GM18499 (cell line): ENCODE data around the gene COPZ1.

Experiments used
- ATAC-seq: cut with Tn5 transposase; IDR thresholded peaks from one replicate; pipeline ENCODE4 v1.9.1; 2021; ENCODE audit warnings: moderate number of reproducible peaks; ENCODE audit not compliant: insufficient read depth, unreplicated experiment

COPZ1 gene

DNA sequence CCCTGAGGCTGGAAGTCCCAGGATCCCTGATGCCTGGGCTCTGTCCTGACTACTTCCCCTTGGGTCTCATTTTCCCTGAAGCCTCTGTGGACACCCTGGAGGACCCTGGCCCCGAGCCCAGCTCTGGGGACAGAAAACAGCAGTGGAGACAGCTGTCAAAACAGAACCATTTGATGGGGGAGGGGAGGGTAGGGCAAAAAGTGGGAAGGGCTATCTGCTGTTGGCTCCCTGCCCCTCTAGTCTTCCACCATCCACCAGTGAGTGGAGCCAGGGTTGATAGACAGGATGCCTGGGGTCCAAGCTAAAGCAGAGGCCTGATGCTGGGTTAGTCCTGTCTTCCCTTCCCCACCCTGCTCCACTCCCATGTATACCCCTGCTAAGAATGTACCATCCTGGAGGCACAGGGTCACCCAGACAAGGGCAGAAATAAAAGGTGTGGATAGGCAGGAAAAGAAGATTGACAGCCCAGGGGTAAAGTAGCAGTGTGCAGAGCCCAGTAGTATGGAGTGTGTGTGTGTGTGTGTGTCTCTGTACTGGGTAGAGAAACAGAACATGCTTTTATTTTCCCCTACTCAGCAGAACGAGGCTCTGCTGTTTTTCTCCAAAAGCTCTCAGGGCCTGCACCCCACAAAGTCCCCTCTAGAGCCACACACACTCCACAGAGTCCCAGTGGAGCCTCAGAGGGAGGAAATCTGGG is 49.8 kb downstream of the COPZ1 start:
- no peak for ATAC-seq

DNA sequence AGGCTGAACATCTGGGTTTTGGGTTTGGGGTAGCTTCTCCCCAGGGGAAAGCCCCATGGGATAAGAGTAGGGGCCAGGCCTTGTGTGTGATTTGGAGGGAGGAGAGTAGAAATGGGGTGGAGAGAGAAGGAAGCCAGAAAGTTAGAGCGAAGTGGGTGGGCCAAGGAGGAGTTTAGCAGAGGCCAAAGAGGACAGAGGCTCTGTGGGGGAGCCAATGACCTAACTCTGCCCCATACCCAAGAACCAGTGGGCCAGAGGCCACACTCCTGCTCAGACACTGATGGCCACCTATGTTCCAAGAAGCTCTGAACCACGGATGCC is 50.3 kb downstream of the COPZ1 start:
- ATAC-seq = no peak

DNA sequence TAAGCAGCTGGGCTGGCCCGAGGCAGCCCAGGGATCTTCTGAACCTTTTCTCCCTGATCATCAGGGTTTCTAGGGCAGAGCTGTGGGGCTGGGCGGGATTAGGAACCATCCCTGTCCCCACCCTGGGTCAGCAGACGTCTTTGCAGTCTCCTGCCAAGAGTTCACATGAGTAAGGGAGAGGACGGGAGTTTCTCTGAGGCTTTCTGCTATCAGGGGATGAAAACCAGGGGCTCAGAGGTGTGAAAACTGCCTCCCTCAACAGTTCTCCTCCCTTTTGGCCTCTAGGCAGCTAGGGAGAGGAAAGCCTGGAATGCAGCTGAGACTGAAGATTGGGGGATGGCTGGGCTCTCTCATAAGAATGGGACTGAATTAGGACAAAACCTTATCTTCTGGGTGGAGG is 51.7 kb downstream of the COPZ1 start:
- no peak for ATAC-seq

DNA sequence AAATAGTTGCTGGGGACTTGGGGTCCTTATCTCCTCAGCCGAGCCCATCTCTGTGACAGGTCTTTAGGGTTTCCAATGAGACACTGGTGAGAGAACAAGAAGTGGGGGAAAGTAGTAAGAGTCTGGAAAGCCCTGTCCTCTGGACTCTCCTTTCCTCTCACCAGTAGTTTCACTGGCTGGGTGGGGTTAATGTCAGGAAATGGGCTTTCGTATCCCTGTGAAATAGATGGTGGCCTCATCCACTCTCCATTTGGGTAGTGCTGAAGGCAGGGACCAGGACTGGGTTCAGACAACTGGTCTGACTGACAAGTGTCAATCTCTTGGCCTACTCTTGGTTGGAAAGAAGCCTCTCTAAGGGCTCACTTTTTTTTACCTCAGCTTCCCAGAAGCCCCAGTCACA is 52.1 kb downstream of the COPZ1 start:
- ATAC-seq = no peak

DNA sequence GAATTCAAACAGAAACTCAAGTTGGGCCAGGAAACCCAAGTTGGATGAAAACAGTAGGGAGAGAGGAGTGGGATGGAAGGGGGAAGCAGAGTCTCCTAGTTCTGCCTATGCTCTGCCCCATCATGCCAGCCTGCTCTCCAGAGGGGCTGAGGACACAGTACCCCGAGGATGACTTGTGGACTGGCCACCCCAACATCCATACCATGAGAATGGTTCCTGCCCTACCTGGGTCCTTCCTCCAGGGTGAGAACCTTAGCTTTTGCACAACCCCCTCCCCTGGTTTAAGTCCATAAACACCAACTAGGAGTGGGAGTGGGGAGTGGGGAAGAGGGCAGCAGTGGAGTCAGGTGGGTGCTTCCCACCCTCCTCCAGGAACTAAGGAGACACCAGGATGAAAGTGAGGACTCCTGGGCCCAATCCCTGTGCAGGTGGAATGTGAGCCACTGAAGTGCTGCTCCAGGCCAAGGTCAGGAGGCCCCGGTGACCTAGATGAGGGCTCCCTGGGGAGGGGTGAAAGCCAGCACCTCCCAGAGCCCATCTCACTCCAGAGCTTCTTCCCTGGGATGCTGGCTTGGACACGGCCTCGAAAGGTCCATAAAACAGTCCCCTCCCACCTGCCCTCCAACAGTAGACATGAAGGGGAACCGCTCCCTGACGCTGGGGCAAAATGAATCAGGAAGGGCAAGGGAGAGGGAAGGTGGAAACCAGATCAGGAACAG is 53.0 kb downstream of the COPZ1 start:
- ATAC-seq = no peak

DNA sequence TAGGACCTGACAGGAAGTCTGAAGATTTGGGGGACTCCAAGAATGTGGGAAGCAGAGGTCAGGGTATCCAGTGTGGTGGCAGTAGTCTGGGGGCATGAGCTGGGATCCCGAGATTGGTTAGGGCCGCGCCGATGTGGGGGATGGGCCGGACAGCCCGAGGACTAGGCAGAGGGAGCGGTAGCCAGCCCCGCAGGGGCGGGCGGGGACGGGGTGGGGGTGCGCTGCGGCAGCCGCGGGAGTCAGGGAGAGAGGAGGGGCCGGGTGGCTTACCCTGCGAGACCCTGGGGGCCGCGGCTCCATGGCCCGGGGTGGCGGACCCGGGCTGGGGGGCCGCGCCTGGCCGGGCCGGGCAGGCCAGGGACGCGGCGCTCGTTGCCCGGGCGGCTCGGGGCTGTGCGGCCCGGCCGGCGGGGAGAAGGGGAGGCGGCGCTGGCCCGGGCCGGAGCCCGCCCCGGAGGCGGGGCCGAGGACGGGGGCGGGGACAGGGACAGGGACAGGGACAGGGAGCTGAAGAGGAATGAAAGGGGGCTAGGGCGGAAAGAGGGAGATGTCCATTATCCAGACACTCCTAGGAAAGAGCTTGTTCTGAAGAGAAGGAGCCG is 54.0 kb downstream of the COPZ1 start:
- no peak for ATAC-seq

DNA sequence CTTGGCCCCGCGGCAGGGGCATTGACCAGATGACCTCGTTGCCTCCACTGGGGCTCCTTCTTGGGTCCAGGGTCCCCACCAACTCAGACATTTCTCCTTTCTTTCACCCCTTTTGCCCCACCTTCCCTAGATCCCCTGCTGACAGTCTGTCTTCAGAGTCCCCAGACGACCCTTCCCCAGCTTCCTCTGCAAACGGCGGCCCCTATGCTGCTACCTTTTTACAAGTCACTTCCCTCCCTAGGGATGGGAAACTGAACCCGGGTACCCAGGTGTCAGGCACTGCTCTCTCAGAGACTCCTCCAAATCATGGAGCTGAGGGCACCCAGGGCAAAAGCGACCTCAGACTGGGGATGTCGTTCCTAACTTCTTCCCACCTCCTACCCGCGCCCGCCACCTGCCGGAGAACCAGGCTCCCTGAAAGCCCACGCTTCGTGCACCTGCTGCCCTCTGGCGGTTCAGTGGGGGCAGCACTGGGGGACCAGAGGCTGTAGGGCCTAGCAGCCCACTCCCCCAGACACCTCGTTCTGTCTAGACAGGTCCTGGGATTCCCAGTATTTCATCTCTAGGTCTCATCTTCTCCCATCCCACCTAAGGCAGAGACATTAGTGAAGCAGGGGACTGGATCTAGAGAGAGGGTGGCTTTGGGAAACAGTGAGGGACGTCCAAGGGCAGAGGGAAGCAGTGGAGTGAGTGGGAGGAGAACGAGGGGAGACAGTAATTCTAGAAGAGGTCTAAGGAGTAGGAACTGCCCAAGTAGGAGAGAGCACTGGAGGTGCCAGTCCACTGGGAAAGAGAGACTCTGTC is 54.7 kb downstream of the COPZ1 start:
- ATAC-seq = no peak

DNA sequence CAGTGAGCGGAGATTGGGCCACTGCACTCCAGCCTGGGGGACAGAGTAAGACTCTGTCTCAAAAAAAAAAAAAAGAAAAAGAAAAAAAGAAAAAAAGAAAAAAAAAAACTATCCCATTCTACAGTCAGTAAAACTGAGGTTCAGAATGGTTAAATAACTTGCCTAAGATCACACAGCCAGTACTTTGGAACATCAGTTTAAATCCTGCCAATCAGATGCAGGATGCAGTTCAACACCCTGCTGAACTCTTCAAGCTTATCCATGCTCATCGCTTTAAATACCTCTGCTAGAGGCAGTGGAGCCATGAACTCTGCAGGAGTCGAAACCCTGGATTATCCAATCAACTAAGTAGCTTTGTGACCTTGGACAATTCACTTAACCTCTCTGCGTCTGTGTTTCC is 56.2 kb downstream of the COPZ1 start:
- no peak for ATAC-seq

DNA sequence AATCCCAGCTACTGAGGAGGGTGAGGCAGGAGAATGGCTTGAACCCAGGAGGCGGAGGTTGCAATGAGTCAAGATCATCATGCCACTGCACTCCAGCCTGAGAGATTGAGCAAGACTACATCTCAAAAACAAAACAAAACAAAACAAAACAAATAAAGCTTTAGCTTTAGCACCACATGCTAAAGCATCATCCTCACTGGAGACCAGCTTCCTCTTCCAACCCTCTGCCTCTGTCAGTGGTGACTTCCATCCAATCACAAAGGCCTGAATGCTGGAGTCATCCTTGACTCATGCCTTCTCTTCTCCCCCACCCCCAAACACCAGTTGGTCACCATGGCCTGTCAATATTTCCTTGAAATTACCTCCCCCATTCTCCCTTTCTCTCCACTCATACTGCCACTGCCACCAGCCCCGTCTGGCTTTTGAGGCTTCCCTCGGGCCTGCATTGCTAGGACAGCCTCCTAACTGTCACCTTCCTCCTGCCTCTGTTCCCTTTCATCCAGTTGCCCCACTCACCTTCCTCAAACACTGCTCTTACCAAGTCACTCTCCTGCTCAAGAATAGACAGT is 58.2 kb downstream of the COPZ1 start:
- no peak for ATAC-seq

DNA sequence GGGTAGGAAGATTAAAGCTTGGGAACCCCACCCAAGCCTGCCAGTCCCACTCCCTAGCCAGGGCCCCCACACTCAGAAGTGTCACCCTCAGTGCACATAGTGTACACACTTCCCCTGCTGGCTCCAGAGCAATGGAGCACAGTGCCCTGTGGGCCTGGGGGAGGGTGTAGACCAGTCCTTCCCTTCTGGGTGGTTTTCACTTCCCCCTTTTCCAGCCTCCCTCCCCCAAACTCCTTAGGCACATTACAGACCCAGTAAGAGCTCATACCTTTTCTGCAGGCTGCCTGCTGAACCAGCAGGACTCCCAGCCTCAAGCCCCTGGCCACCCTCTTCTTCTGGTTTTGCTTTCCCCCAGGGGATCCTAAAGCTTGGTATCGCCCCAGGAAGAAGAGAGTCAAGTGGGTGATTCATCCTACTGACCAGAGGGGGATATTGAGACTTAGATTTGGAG is 59.7 kb downstream of the COPZ1 start, which contains the start of gene ZNF385A:
Gene ZNF385A (minus strand): TSS at position 143 of the 451 bp plus-strand sequence. CDS start 219 bp downstream, outside the sequence.
- ATAC-seq = no peak

DNA sequence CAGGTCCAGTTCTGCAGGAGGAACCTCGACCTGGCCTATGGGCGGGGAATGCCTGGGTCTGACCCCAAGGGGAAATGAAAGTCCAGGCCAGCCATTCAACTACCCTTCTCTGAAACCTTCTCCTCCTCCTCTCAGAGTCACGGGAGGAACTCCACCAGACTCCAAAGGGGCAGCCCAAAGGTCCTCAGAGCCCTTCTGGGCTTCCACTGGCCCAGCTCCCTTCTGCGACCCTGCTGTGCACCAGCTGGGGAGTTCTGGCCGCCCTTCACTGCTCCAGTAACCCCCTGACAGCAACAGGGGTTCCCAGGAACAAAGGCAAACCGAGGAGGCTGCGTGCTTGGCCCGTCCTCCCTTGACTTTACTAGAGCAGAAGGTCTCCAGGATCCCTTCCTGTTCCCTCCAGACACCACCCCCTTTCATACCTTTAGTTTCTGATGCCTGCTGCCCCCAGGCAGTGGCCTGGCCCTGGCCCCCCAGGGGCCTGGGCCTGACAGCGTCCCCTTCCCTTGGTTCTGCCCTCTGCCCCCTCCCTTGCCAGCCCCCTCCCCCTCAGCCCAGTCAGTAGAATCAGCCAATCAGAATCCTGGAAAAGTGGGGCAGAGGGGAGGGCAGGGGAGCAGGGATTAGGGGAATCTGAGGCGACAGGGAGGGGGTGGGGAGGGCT is 60.5 kb downstream of the COPZ1 start:
- ATAC-seq = no peak

DNA sequence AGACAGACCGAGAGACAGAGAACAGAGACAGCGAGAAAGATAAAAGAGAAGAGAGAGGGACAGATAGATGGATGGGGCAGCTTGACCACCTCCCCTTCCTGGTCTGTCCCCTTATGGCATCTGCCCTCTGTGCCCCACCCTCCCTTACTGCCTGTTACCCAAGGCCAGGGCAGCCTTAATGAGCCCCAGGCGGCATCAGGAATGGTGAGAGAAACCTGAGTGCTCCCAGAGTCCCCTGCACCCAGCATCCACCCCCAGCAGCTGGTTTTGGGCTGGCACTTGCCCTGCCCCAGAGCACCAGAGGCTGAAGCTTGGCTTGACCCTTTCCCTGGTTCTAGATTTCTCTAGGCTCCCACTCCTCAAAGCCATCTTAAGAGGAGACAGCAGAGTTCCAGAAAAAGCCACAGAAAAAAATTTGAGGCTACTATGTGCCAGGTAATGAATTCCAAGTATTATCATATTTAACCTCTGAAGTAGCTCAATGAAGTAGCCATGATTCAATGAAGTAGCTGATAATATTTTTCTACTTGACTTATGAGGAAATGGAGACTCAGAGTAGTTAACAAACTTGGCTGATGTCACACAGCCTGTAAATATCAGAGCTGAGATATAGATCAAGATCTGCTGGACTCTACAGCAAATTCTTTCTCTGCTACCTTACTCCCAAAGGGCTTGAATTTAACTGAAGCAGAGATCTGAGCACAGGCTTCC is 61.6 kb downstream of the COPZ1 start:
- no peak for ATAC-seq

DNA sequence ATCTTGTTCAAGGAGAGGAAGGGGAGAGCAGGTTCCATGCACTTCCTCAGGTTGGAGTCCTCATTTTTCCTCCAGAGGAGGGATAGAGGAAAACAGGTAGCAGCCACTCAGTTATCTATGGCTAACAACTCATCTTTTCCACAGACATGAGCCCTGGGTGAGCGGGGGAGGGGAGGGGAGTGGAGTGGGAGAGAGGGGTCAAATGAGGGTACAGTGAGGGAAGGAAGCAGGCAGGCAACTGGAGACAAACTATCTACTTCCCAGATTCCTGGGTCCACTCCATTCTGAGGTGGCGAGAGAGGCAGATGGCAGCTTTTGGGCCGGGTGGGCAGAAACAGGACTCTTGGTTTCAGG is 62.2 kb downstream of the COPZ1 start:
- ATAC-seq = no peak

DNA sequence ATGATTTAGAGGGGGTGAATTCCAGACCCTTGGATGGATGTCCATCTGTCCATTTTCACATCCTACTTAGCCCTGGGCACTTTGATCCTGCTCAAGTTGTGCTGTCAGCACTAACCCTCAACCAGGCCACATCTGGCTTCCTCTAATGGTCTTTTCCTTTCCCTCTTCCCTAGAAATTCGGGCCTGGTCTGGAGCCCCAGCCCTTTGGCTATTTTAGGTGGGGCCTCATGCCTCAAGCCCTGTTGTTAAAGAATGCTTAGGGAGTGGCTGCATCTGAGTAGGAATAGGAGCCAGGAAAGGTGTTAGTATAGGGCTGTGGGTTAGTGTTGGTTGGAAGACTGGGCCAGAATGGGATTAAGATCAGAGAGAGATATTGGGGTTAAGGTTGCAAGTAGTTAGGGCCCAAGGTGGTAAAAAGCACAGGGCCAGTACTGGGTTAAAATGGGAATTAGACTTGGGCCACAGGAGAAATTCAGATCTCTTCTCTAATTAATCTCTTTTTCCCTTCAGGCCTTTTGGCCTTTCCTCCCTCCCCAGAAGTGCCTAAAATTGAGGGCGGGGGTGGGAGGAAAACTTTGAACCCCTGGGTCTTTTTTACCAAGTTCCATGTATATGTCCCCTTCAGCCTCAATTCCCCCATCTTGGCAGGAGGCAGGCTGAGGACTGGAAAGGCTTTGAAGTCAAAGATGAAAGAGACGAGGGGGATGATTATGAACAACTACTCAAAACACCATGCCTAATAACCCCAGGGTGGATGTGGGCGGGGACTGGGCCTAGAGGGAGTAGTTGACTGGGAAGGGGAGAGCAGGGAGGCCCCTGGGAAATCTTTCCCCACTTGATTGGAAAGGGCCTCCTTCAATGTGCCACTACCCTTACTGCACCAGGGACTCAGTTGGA is 63.6 kb downstream of the COPZ1 start:
- ATAC-seq = no peak

DNA sequence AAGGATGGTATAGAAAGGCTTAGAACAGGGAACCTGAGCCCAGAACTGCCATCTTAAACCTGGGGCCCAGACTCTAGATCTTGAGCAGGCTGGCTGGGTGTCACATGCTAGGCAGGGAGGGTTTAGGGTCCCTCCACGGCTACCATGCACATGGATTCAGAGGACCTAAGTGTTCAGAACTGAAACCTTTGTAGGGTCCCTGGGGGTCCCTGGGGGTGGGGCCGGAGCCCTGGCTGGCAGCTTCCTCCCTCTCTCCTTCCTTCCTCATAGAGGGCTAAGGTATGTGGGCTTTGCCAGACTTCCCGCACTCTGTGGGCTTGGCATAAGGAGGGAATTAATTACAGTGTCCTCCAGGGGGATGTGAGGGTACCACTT is 64.2 kb downstream of the COPZ1 start:
- ATAC-seq = no peak

DNA sequence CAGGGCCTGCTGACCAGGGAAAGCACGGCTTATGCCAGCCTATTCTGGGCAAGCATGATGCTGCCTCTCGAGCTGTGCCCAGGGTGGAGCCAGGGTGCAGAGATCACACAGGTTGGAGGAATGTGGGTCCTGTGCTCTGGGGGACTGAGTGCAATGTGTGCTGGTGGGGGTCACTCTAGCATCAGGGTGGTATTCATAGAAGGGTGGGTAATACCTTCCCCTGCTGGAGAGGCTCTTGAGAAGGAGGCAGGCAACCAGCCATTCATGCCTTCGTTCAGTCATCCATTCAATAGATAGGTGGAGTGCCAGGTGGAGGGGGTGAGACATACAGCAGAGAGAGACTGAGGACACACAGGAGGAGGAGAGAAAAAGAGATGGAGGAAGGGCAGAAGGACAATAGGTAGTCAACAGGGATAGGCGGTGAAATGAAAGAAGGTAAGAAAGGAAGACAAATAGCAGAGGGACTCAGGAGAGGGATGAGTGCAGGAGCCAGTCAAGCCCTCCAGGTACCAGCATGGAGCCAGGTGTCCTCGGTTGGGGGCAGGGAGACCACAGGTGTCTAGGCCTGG is 64.8 kb downstream of the COPZ1 start:
- ATAC-seq = no peak

DNA sequence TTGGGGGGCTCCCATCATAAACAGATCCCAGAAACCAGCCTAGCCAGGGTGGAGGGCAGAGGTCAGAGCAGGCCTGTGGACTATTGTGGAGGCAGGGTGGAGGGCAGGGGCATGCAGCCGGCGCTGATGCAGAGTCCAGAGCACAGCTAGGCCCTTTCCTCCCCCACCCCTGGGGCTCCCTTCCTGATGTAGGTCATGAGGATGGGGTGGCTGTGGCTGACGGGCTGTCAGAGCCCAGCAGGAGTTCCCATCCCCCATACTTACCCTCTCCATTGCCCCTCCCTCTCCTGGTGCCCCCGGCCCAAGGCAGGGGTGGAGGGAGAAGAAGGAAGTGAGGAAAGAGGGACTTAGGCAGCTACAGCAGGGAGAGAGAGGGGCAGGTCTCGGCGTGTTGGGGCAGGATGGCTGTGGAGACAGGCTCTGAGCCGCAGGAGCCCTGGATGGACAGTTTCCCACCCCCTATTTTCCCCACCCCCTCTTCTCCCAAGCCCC is 65.3 kb downstream of the COPZ1 start:
- ATAC-seq = no peak
